Middle frontal gyrus (tissue), 1 donor: Measurements from ENCODE around the gene C1orf210.

Source experiments
- DNase-seq: peaks from one replicate; pipeline ENCODE4 v3.0.0-alpha.2; 2015; ENCODE audit warnings: low spot score; ENCODE audit errors: extremely low spot score

The C1orf210 gene

GRCh38 chr1:43296207-43296606 is 10.8 kb upstream of the C1orf210 start:
- no peak for DNase-seq

GRCh38 chr1:43294761-43295160 is 9.4 kb upstream of the C1orf210 start:
- no peak for DNase-seq

- DNase-seq = peak; percentile 47
Observed at GRCh38 chr1:43293896-43294760, 8.7 kb upstream of the C1orf210 start.

GRCh38 chr1:43293176-43293575 is 7.8 kb upstream of the C1orf210 start:
- no peak for DNase-seq

GRCh38 chr1:43292679-43293078 is 7.3 kb upstream of the C1orf210 start:
- DNase-seq = no peak

GRCh38 chr1:43292216-43292615 is 6.8 kb upstream of the C1orf210 start:
- no peak for DNase-seq

- DNase-seq = no peak
Observed at GRCh38 chr1:43288785-43289706, 3.7 kb upstream of the C1orf210 start.

GRCh38 chr1:43288058-43288784 is 2.8 kb upstream of the C1orf210 start:
- no peak for DNase-seq

- no peak for DNase-seq
Observed at GRCh38 chr1:43286533-43286932, 1.2 kb upstream of the C1orf210 start.

- DNase-seq = no peak
Observed at GRCh38 chr1:43286115-43286514, 734 bp upstream of the C1orf210 start.

GRCh38 chr1:43284546-43285110 is 753 bp downstream of the C1orf210 start:
- no peak for DNase-seq

- no peak for DNase-seq
Observed at GRCh38 chr1:43284065-43284464, 1.3 kb downstream of the C1orf210 start.

- DNase-seq = no peak
Observed at GRCh38 chr1:43282220-43283195, 2.9 kb downstream of the C1orf210 start.

- DNase-seq = no peak
Observed at GRCh38 chr1:43280692-43281091, 4.7 kb downstream of the C1orf210 start.

GRCh38 chr1:43279666-43280065 is 5.7 kb downstream of the C1orf210 start:
- no peak for DNase-seq

GRCh38 chr1:43279161-43279560 is 6.2 kb downstream of the C1orf210 start:
- no peak for DNase-seq

GRCh38 chr1:43277116-43277876 is 8.1 kb downstream of the C1orf210 start:
- DNase-seq = no peak

- DNase-seq = no peak
Observed at GRCh38 chr1:43276673-43277072, 8.7 kb downstream of the C1orf210 start.
